Hippocampal formation (tissue), 2 donors: ENCODE data around the gene HELB.
"Not testable (repeated sequence)": the region's sequence is repeated elsewhere in the genome, so short reads cannot be mapped to it uniquely, and the experiment has no call there.

Experiments used
- DNase-seq, 2 donors: peaks; one replicate each; lab custom pipeline; 2025; lab: John Stamatoyannopoulos, UW

HELB gene

DNA sequence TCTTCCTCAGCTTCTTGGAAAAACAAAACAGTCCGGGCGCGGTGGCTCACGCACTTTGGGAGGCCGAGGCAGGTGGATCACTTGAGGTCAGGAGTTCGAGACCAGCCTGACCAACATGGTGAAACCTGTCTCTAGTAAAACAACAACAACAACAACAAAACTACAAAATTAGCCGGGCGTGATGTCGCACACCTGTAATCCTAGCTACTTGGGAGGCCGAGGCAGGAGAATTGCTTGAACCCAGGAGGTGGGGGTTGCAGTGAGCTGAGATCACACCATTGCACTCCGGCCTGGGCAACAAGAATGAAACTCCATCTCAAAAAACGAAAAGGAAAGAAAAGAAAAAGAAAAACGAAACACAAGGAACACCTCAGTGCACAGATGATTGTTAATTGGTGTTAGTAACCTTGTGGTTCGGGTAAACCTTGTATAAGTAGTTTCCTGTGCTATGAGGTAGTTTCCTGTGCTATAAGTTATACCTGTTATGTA, 1.1 kb downstream of the HELB start:
- DNase-seq, result not testable (repeated sequence)

DNA sequence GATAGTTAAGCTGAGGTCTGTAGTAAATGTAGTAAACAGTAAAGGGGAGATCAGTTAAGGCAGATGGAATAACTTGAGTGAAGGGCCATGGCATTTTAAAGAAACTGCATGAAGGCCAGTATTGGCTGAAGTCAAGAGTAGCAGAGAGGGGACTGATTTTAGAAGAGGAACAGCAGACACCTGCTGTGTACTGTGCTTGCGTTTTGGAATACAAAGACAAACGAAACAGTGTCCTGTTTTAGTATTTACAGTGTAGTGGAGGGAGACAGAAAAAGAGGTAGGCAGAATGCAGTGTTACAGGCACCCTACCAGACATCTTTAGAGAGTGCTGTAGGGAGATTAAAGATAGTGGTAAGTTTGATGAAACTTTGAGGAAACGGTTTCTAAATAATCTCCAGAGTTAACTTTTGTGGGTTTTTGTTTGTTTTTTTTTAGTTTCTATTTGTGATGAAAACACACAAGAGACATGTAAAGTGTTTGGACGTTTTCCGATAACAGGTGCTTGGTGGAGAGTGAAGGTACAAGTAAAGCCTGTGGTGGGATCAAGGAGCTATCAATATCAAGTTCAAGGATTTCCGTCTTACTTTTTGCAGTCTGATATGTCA, 2.1 kb downstream of the HELB start:
- no peak for DNase-seq

- DNase-seq, result no peak
Observed at GRCh38 chr12:66309606-66310005, 7.3 kb downstream of the HELB start.

DNA sequence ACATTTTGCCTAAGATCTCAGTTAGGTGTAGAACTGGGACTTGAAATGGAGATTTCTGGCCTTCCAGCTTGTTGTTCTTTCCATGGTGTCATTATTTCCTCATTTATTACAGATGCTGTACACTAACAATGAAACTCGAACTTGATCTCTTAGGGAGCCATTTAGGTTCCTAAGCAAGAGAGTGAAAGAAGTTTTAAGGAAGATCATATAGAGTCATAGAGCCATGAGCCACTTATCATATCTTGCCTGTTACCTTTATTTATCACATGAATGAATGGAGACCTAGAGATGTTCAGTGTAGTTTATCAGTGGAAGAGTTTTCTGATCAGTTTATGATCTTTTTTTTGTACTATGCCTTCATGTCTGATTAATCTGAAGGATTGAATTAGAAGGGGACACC, 9.9 kb downstream of the HELB start:
- no peak for DNase-seq

DNA sequence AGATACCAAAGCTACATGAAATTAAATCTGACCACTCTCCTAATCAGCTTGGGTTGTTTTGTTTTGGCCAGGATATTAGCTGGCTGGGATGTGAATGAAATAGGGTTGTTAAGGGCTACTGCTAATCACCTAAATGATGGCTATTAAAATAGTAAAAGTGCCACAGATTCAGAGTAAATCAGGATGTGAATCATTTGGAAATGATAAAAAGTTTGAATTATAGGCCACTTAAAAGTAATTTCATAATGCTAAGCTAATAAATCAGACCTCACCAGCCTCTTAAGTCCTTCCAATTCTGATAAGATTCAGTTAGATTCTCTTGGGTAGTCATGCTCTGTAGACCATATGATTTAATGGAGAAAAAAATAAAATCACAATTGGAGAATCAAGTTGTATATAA, 12.0 kb downstream of the HELB start:
- DNase-seq, result no peak

DNA sequence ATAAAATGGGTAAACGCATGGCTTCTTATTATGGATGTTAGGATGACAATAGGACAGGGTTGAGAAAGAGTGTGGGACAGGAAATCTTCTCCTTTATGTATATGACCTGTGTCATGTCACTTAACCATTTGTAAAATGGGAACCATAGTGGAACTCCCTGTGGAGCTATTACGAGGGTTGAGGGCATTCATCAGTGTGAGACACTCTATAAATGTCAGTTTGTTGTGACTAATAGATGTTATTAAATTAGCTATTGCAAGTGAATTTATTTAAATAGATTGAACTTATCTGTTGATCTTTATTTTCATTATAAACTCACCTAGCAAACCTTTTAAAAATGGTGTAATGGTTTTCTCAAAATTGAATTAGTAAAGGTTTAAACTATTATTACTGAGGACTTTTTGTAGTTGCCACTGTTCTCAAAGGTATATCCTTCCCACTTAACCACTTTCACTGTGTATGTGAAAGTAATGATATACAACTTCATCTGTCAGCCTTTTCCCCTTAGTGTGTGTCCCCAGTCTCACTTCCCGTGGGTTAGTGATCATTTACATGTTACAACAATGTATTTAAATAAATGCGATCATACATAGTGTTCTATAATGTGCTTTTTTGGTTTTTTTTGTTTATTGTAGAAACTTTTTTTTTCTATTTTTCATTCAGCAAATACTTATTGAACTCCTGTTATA, 17.1 kb downstream of the HELB start:
- no peak for DNase-seq

DNA sequence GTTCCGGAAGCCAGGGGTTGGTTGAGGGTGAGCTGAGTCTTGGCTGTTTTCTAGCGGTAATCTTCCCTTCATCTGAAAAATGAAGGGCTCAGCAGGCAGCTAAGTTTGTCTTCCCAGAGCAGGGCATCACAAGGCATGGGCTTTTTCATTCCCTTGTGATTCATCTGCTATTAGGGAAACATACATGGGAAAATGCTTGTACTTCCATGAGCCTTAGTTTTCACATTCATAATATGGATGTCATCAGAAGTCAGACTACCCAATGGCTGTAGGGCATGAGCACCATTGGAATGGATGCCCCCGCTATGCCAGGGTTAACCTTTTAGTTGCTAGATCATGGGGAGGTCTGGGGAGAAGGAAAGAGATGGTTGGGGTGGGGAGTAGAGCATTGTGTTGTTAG, 18.7 kb downstream of the HELB start:
- DNase-seq, result no peak

- DNase-seq, result no peak
Observed at GRCh38 chr12:66321435-66321834, 19.1 kb downstream of the HELB start.

- no peak for DNase-seq
Observed at GRCh38 chr12:66323017-66323416, 20.7 kb downstream of the HELB start.

DNA sequence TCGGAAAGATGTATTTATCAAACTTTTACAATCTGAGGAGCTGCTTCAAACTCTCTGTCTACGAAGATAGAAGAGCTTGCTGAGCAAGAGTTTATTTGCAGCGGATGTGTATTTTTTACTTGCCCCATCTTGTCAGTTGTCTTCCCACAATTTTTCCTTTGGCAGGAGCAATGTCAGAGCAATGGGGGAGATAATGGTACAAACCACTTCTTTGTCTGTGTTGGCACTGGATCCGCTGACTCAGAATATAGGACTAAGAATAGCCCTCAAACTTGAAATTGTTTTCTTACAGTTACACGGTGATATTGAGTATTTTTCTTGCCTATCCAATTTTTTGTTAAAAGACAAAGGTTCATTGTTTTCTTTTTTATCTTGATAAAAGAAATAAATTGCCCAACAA, 27.6 kb downstream of the HELB start:
- no peak for DNase-seq

DNA sequence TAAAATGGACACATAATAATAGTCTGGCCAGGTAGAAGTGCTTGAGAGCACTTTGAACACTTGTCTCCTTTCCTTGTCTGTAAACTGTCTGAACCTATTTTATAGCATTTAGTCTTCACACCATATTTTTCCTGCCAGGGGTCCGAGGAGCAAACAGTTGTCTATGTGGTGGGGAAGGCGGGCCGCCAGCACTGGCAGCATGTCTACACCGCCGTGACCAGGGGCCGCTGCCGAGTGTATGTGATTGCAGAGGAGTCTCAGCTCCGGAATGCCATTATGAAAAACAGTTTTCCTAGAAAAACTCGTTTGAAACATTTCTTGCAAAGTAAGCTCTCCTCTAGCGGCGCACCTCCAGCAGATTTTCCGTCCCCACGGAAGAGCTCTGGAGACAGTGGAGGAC, 28.7 kb downstream of the HELB start:
- no peak for DNase-seq

DNA sequence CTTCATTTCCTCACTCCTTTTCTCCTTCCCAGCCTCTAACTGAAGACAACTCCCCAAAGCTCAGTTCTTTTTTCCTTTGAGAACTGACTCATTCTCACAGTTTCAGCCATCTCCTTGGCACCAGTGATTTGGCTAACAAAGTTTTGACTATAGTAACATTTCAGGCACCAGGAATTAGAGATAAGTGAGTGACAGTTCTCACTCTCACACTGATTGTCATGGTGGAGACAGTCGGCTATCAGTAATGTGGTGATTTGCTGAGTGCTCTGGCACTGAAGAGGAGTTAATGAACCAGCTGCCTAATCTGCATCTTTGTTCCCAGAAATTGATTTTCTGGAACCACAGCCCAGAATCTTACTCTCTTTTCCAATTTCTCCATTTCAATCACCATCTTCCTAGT, 29.5 kb downstream of the HELB start:
- no peak for DNase-seq

- no peak for DNase-seq
Observed at GRCh38 chr12:66335746-66336145, 33.5 kb downstream of the HELB start.

DNA sequence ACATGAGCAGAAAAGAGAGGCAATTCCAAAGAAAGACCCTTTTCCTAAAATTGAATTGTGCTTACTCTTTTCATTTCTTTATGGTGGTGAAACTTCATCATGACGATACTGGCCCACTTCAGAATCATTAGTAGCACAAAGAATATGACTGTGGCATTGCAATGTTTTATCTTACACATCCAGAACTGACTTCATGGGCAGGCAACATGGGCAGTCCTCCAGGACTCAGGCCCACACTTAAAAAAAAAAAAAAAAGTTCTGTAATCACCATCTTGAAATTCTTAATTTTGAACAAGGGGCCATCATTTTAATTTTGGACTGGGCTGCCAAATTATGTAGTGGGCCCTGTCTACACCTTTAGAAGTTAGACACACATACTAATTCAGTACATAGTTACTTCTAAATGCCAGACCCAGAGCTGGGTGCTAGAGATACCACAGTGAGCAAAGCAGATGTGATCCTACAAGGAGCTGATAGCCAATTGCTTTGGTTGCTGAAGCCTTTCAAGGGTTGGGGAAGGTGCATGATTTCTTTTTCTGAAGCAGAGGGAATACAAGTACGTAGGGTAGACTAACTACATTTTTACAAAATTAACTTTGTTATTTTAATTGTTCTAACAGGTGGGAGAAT, 35.2 kb downstream of the HELB start:
- no peak for DNase-seq

DNA sequence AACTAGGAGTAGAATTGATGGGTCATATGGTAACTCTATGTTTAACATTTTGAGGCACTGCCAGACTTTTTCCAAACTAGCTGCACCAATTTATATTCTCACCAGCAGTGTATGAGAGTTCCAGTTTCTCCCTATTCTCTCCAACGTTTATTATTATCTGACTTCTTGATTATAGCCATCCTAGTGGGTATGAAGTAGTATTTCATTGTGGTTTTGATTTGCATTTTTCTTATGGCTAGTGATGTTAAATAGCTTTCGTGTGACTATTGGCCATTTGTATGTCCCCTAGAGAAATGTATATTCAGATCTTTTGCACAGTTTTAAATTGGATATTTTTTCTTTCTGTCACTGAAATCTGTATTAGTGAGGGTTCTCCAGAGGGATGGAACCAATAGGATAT, 37.8 kb downstream of the HELB start:
- DNase-seq, result no peak

- DNase-seq, result no peak
Observed at GRCh38 chr12:66341126-66341525, 38.8 kb downstream of the HELB start.

DNA sequence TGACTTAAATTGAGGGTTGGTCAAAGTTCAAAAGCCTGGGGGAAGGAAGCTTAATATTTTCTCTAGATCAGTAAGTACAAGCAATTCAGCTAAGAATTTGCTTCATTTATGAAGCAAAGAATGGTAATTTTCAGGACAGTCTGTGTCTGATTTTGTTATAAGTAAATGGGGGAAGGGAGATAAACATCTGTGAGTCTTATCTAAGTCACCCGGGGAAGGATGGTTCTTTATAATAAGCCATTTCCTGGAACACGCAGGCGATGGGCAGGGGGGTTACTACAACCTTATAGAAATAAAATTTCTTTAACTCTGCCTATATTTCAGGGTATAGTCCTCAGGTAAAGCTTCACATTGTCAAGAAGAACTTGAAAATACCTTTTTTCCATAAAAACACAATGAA, 42.9 kb downstream of the HELB start:
- DNase-seq, result no peak

DNA sequence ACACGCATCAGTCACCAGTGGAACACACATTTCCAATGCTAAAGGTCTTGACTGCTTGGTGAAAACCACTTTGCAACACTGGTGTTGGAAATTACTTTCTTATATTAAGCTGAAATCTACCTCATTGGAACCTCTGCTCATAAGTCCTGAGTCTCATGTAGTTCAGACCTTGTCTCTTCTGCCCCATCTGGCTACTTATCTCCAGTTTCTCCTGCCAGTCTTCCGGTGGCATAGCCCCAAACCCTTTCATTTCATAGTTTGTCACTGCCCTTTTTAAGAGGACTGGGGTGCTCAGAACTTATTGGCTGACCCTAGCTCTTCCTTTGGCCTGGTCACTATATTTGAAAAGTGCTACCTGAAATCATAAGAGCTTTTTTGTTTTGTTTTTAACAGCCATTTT, 43.7 kb downstream of the HELB start:
- no peak for DNase-seq

GRCh38 chr12:66351301-66351700, 49.0 kb downstream of the HELB start:
- DNase-seq, result no peak

- DNase-seq, result no peak
Observed at GRCh38 chr12:66352197-66352596, 49.9 kb downstream of the HELB start.

DNA sequence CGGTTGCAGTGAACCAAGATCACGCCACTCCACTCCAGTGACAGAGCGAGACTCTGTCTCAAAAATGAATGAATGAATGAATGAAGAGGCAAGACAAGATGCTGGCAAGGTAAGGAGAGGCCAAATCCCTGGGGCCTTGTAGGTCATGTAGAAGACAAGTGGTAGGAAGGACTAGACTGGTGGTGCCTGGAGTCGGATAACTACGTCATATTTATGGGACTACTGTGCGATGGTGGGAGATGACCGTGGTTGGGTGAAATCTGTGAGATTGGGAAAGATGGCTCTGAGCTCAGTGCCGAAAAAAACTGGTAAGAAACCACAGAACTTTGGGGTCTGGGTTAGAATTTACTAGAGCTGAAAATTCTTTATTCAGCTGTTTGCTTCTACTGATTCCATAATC, 50.6 kb downstream of the HELB start:
- no peak for DNase-seq

- DNase-seq, result no peak
Observed at GRCh38 chr12:66354291-66354690, 52.0 kb downstream of the HELB start.

DNA sequence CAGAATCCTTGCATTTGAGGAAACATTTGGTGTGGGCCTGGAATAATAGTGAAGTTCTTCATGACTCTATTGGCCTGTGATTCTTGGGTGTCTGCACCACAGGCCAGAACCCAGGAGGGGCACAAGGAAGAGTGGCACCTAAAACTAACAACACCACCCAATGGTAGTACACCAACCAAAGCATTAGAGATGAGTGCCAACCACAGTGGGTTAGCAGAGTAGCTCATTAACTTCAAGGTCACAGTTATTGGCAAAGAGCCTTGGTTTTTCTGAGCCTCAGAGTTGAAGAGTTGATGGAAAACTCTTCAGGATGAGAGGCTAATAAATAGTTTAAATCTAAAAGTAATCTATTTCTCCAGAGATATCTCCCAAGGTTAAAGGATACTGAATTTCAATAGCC, 57.0 kb downstream of the HELB start:
- no peak for DNase-seq

GRCh38 chr12:66361703-66362102, 59.4 kb downstream of the HELB start:
- no peak for DNase-seq
